RWPE2 (cell line): ENCODE data around the gene RXRA.

Experiments used
- ATAC-seq: fragments of 200-7000 bp; cut with Tn5 transposase; 3 replicates; pipeline ENCODE4 v1.9.1; 2021; ENCODE audit warnings: low read depth
- DNase-seq: peaks from one replicate; pipeline ENCODE4 v3.0.0-alpha.2; 2020; ENCODE audit warnings: low spot score
- H3K27ac ChIP-seq: fragments of 450-650 bp; 2 replicates; pipeline ENCODE4 v1.5.1; 2017; ENCODE audit warnings: mild to moderate bottlenecking; ENCODE audit not compliant: poor library complexity, severe bottlenecking
- H3K27me3 ChIP-seq: fragments of 250-450 bp; sonication (Bioruptor Pico); 2 replicates; pipeline ENCODE4 v1.5.1; 2021; ENCODE audit warnings: mild to moderate bottlenecking, moderate library complexity; ENCODE audit not compliant: insufficient read depth, poor library complexity, severe bottlenecking
- H3K36me3 ChIP-seq: fragments of 250-450 bp; sonication (Bioruptor Pico); 2 replicates; pipeline ENCODE4 v1.5.1; 2020; ENCODE audit warnings: low read depth, mild to moderate bottlenecking, moderate library complexity
- H3K4me1 ChIP-seq: fragments of 250-450 bp; sonication (Bioruptor Pico); 2 replicates; pipeline ENCODE4 v1.5.1; 2021; ENCODE audit warnings: mild to moderate bottlenecking, moderate library complexity; ENCODE audit not compliant: insufficient read depth, poor library complexity, severe bottlenecking
- H3K4me3 ChIP-seq: fragments of 250-450 bp; sonication (Bioruptor Pico); 2 replicates; pipeline ENCODE4 v1.5.1; 2021; ENCODE audit warnings: mild to moderate bottlenecking, moderate library complexity; ENCODE audit not compliant: severe bottlenecking
- H3K9me3 ChIP-seq: fragments of 250-450 bp; sonication (Bioruptor Pico); 2 replicates; pipeline ENCODE4 v1.5.1; 2021; ENCODE audit warnings: mild to moderate bottlenecking, moderate library complexity; ENCODE audit not compliant: severe bottlenecking
- CTCF ChIP-seq: fragments of 450-650 bp; IDR thresholded peaks from one replicate; pipeline ENCODE4 v1.5.1; 2017; ENCODE audit warnings: mild to moderate bottlenecking, moderate library complexity; ENCODE audit not compliant: poor library complexity, severe bottlenecking

RXRA gene

GRCh38 chr9:134453776-134454475, 127.7 kb downstream of the RXRA start:
- no peaks in the 10 kb centered on the region for H3K27me3 ChIP-seq
- DNase-seq (no peak), ATAC-seq (no peak)
- TF ChIP-seq CTCF, result no peak
- H3K4me3 ChIP-seq, result no peak overlapping the region
- no peak overlapping the region for H3K27ac ChIP-seq
- peaks cover under 1% of the 10 kb centered on the region for H3K9me3 ChIP-seq
- H3K4me1 ChIP-seq, result peaks cover 8% of the 10 kb centered on the region
- no peaks in the 10 kb centered on the region for H3K36me3 ChIP-seq

- DNase-seq (no peak), ATAC-seq (no peak)
- Histone ChIP-seq H3K9me3 (no peaks in the 10 kb centered on the region), H3K36me3 (no peaks in the 10 kb centered on the region), H3K27ac (no peak overlapping the region), H3K4me1 (peaks cover 8% of the 10 kb centered on the region), H3K27me3 (no peaks in the 10 kb centered on the region), H3K4me3 (no peak overlapping the region)
- TF ChIP-seq CTCF, result no peak
These were observed 128.2 kb downstream of the RXRA start for GRCh38 chr9:134454476-134454857.

GRCh38 chr9:134455021-134455471, 128.8 kb downstream of the RXRA start:
- peaks cover 8% of the 10 kb centered on the region for H3K4me1 ChIP-seq
- no peaks in the 10 kb centered on the region for H3K27me3 ChIP-seq
- DNase-seq (no peak), ATAC-seq (no peak)
- no peak overlapping the region for H3K4me3 ChIP-seq
- no peaks in the 10 kb centered on the region for H3K36me3 ChIP-seq
- peak overlapping the region; percentile 92 for H3K27ac ChIP-seq
- H3K9me3 ChIP-seq, result no peaks in the 10 kb centered on the region
- no peak for TF ChIP-seq CTCF

- Histone ChIP-seq H3K27ac (peak overlapping the region; percentile 92), H3K27me3 (no peaks in the 10 kb centered on the region), H3K36me3 (no peaks in the 10 kb centered on the region), H3K9me3 (no peaks in the 10 kb centered on the region), H3K4me1 (peaks cover 8% of the 10 kb centered on the region), H3K4me3 (no peak overlapping the region)
- ATAC-seq (no peak), DNase-seq (no peak)
- TF ChIP-seq CTCF, result no peak
These were observed 129.3 kb downstream of the RXRA start for GRCh38 chr9:134455537-134455933.
